GM19324 (cell line): ENCODE results near the gene RCE1.

Experiments
- ATAC-seq: cut with Tn5 transposase; IDR thresholded peaks from one replicate; pipeline ENCODE4 v1.9.1; 2021; ENCODE audit warnings: mild to moderate bottlenecking, moderate library complexity; ENCODE audit not compliant: unreplicated experiment, low FRiP score

Gene RCE1

DNA sequence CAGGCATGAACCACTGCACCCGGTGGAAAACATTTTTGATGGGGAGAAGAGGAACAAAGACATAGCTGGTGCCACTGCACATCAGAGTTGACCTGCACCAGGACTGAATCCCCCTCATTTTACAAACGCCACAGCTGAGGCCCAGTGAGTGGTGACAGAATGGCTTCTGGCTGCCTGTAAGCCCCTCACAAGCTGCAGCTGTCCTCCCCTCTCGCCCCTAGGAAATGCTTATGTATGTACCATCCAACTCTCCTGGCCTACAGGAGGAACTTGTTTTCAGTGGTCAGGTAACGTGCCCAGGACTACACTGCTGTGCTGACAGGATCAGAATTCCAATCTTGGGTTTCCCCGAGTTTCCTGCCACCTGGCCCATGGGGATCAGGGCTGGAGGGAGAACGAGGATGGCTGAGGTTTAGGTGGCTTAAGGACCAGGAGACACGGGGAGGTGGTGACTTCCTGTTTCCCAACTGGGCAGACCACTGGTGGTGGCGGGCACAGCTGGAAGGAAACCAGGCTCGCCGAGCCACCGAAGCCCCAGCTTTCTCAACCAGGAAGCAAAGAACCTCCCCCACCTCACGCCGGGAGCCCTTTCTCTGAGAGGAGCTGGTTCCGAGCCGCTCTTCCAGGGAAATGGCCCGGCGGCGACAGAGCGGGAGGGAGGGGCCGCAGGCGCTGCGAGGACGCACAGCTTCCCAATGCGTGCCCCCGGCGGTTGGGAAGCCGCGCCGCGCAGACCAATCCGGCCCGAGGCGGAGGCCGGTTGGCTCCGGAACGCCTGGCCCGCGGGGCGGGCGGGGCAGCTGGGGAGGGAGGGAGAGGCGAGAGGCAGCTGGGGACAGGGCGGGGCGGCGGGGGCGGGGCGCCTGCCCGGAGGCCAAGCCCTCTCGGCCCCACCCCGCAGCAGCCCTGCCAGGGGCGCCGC, 12.6 kb downstream of the RCE1 start:
- ATAC-seq: peak; percentile 70

DNA sequence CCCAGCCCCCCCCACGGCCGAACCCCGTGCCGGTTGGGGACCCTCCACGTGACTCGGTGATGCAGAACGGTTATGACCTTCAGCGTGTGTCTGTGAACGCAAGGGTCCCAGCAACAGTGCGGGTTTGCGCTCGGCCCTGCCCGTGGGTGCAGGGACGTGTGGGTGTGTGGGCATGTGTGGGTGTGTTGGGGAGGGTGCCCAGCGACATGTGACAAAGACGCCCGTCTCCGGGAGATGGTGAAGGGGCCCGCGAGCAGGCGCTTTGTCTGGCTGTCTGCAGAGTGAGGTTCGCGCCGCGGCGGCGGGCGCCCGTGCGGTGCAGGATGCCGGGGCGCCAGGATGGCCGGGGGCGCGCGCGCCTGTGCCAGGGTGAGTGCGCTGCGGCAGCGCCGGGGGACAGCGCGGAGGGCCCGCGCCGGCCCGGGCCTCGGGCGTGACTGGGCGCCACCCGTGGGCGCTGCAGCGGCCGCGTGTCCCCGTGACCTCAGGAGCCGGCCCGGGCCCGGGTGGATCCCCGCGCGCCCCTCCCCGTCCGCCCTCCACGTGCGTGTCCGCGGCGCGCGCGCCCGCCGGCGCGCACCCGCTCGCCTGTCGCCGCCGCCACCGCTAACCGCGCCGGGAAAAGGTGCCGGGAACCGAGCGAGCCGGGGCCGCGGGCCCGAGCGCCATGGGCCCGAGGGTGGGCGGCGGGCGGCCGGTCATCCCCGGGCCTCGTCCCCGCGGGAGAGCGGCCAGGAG, 13.4 kb downstream of the RCE1 start, which contains the start of gene LRFN4:
TSS of gene LRFN4 (plus strand) at position 569 of the 738 bp plus-strand sequence. CDS start 681 bp downstream, outside the sequence.
- peak; percentile 21 for ATAC-seq

DNA sequence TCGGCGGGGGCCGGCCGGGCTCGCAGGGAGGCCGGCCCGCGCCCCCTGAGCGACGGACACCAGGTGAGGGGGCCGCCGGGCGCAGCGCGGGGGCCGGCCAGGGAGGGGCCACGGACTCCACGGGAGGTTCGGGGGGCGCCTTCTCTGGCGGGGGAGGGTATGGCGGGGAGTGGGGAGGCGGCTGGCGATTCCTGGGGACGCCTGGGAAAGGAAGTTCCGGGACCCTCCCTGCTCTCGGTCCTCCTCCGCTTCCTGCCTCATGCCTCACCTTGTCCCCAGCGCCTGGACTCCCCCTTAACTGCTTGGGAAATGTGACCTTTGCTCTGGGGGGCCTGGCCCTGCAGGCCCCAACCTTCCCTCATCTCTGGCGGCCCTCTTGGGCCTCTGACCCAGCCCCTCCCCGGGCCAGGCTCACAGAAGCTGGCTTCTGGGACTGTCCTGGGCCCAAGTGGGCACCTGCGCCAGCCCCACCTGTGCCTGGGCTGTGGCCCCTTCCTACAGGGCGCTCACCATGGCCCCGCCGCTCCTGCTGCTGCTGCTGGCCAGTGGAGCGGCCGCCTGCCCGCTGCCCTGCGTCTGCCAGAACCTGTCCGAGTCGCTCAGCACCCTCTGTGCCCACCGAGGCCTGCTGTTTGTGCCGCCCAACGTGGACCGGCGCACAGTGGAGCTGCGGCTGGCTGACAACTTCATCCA, 14.1 kb downstream of the RCE1 start:
- ATAC-seq: no peak

DNA sequence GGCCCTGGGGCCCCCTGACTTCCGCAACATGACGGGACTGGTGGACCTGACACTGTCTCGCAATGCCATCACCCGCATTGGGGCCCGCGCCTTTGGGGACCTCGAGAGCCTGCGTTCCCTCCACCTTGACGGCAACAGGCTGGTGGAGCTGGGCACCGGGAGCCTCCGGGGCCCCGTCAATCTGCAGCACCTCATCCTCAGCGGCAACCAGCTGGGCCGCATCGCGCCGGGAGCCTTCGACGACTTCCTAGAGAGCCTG, 14.6 kb downstream of the RCE1 start:
- ATAC-seq: no peak

DNA sequence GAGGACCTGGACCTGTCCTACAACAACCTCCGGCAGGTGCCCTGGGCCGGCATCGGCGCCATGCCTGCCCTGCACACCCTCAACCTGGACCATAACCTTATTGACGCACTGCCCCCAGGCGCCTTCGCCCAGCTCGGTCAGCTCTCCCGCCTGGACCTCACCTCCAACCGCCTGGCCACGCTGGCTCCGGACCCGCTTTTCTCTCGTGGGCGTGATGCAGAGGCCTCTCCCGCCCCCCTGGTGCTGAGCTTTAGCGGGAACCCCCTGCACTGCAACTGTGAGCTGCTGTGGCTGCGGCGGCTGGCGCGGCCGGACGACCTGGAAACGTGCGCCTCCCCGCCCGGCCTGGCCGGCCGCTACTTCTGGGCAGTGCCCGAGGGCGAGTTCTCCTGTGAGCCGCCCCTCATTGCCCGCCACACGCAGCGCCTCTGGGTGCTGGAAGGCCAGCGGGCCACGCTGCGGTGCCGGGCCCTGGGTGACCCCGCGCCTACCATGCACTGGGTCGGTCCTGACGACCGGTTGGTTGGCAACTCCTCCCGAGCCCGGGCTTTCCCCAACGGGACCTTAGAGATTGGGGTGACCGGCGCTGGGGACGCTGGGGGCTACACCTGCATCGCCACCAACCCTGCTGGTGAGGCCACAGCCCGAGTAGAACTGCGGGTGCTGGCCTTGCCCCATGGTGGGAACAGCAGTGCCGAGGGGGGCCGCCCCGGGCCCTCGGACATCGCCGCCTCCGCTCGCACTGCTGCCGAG, 15.1 kb downstream of the RCE1 start:
- no peak for ATAC-seq

DNA sequence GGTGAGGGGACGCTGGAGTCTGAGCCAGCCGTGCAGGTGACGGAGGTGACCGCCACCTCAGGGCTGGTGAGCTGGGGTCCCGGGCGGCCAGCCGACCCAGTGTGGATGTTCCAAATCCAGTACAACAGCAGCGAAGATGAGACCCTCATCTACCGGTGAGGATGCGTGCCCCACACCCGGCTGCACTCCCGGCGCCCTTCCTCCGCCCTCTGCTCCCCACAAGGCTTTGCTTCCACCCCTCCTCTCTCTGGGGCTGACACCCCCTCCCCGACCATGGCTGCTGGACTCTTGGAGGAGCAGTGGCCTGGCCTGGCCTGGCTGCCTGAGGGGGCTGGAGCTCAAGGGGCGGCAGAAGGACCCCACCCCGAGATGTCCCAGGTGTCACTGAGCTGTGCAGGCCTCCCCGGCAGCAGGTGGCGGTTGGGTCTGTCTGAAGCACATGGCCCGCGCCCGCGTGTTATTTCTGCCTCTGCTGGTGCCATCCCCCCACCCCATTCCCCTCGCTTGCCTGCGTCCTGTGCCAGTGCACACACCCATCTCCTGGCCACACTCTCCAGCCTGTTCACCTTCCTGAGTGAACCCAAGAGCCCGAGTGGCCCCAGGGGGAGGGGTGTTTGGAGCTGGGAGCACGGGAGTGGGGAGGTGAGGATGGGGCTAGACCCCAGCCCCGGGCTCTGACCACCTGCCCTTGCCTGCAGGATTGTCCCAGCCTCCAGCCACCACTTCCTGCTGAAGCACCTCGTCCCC, 15.9 kb downstream of the RCE1 start:
- ATAC-seq: no peak

DNA sequence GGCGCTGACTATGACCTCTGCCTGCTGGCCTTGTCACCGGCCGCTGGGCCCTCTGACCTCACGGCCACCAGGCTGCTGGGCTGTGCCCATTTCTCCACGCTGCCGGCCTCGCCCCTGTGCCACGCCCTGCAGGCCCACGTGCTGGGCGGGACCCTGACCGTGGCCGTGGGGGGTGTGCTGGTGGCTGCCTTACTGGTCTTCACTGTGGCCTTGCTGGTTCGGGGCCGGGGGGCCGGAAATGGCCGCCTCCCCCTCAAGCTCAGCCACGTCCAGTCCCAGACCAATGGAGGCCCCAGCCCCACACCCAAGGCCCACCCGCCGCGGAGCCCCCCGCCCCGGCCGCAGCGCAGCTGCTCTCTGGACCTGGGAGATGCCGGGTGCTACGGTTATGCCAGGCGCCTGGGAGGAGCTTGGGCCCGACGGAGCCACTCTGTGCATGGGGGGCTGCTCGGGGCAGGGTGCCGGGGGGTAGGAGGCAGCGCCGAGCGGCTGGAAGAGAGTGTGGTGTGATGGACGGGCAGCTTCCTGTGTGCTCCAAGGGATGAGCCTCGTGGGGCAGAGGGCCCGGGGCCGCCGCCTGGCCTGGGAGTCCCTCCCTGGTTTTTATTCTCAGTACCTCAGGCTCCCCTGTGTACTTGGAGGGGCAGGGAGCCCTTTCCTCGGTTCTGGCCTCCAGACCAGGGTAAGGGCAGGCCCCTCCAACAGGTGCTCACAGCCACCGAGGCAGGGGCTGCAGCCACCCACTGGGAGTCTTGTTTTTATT, 16.6 kb downstream of the RCE1 start:
- no peak for ATAC-seq

DNA sequence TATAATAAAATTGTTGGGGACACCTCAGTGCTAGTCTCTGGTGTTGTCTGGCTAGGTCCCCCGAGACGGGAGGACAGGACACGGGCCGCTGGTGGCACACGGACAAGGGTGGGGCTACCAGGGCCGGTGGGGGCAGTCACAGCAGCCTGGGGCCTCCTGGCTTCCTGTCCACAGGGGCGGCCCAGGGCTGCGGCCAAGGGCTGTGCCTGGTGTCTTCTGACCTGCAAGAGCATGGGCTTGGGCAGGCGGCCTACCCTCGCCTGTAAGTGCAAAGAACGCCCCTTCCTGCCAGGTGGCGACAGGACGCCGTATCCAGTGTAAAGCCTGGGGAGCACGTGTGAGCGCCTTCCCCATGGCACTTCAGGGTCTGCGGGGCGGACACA, 17.2 kb downstream of the RCE1 start:
- no peak for ATAC-seq

DNA sequence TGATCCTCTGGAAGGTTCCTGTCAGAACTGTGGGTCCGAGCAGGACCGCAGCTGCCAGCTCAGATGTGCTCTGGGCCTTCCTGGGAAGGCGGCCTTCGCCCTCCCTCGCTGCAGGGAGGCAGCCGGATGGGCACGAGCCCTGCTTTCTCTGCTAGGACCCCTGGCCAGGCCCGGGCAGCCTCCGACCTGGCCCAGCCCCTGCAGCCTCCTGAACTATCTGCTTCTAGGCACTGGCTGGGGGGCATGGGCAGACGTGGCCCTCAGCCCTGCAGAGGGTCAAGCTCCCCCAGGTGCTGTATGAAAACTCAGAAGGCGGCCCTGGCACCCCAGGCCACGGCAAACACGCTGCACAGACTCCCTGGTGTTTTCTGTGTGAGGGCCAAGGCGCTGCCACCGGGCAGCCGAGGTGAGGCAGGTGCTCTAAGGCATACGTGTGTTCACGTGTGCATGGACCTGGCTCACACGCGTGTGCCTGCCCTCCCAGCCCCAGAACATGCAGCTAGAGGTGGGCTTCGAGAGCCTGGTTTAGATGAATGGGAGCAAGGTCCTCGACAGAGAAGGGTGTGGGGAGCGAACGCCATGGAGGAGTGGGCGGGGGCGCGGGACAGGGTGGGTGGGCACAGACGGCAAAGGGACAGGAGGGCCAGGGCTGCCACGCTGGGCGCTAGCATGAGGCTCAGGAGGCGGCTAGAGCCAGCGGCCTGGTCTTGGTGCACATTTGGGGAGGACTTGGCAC, 18.0 kb downstream of the RCE1 start:
- no peak for ATAC-seq

DNA sequence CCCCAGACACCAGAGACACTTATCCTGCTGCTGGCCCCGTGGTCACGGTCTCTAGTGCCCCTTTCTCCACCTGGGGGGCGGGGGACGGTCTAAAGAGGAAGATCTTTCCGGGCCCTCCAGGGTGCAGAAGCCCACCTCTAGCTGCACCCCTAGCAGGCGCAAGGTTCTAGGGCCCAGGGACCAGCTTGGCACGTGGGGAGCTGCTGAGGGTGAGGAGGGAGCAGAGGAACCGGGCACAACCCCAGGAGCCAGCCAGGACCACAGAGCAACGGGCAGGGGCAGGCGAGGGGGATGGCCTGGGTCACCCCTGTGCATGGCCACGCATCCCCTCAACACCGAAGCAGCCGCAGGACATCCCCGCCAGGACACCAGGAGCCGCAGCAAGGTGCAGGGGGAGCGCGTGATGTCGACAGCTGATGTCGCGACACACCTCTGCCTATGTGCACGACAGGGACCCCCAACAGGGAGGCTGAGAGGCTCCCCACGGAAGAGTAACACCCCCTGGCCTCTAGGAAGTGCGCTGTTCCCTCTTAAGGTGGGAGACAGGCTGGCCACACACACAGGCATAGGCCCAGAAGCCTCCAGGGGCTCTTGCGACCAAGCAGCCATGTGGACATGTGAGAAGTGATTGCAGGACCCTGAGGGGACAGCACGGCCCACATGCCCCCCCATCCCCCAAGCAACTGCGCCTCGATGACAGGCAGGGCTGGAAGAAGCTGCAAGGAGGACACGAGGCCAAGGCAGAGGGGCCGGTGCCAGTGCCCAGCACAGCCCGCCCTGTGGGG, 18.7 kb downstream of the RCE1 start:
- no peak for ATAC-seq

DNA sequence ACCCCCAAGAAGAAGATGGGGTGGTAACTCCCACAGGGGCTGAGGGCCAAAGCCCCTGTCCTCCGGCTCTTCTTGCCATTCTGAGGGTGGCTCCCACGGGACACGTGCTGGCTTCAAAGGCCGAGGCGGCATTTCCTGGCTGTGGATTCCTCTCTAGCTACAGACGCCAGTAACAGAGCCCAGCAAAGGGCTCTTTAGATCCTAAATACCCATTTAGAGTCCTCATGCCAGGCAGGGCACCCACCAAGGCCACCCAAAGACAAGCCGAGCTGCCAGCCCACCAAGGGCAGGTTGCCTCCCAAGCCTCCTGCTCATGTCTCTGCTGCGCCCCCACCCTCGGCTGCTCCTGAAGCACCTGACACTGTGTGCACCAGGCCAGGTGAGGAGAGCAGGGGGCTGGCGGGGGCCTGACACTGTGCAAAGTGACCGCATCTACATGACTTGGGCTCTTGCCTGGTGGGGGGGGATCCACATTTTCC, 19.4 kb downstream of the RCE1 start:
- no peak for ATAC-seq

DNA sequence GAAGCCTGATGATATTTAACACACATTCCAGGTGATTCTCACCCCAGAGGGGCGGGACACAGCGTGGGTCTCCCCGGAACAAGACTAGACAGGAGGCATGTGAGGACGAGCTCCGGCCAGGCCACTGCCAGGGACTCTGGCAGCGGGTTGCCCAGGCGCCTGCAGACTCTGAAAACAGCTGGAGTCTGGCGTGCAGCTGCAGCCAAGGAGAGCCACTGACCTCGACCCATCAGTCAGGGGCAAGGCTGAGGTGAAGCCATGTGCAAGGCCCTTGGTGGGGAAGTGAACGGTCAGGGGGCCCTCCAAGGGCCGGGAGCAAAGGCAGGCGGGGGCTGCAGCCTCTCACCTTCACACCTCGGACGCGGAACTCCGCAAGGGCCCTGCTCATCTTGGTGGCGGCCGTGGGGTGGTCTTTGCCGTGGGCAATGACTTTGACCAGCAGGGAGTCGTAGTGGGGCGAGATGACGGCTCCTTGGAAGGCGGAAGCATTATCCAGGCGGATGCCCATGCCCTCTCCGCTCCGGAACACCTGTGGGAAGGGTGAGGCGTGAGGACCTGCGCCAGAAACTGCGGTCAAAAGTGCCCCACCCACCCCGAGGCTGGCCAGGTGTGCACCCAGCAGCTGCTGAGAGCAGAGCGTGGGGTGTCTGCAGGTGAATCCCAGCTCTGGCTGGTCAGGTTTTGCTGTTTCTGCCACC, 20.3 kb downstream of the RCE1 start:
- ATAC-seq: no peak

DNA sequence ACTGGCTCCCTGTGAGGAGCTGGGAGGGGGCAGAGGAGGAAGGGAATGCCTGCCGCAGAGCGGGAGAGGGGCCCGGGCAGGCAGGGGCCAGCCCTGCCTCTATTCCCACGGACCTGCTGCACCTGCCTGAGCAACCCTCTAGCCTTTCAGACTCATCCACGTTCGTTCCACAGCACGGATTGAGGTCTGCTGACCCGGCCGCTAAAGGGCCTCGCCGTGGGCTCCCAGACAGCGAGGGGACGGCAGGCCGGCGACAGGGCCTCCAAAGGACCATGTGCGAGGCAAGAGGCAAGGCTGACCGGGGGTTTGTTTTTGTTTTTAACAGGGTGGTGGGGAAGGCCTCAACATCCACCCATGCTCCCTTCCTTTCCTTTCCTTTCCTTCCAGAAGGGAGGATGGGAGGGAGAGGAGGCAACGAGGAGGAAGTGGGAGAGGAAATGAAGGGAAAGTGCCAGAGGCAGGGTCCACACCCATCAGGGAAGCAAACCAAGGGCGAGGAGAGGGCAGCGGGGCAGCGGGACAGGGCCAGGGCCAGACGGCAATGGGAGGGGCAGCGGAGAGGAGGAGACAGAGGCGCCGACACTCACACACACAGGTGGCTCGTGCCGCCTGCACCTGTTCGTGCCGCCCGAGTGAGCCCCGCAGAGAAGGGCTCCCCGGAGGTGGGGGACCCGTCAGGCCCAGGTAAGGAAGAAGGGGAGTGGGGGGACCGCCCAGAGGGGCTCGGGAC, 21.1 kb downstream of the RCE1 start:
- ATAC-seq: no peak

DNA sequence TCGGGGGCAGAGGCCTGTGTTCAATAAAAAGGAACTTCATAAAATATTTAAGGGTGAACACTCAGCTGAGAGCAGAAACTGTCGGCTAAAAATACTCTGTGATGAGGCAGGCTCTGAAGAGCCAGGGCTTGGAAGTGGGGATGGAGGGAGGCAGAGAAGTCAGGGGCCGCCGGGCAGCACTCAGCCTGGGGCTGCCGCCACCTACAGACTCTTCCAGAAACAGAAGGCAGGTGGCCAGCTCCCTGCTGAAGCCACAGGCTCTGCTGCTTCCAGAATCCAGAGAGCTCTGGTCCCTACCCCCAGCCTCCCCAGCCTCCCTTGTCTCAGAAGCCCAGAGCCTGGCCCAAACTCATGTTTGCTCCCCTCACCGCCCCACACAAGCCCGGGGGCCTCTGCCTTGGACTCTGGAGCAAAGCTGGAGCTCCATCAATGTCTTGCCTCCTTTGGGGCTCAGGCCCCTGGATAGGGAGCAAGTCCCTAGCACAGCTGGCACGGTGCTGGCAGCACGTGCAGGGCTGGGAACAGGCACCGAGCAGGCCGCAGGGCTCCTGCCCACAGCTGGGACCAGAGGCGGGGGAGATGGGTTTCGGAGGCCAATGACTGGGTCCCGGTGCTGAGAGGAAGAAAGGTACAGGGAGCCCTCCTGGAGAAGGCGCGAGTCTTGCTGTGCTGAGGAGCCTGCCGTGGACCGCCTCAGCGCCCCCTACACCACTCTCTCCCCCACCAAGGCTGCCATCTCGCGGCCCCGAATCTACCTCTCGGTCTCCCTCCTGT, 21.9 kb downstream of the RCE1 start:
- no peak for ATAC-seq

DNA sequence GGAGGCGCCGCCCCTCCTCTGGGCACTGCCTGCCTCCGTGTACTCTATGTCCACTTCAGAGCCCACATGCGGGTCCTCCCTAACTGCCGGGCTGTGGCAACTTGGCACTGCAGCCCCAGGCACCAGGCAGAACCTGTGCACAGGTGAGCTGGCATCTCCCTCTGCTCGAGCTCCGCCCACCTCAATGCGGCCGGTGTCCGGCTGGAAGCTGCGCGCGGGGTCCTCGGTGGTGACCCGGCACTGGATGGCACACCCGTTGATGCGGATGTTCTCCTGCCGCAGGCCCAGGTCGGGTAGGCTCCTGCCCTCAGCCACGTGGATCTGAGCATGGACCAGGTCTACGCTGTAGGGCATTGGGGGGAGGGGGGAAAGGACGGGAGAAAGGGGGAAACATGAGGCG, 22.8 kb downstream of the RCE1 start:
- no peak for ATAC-seq

DNA sequence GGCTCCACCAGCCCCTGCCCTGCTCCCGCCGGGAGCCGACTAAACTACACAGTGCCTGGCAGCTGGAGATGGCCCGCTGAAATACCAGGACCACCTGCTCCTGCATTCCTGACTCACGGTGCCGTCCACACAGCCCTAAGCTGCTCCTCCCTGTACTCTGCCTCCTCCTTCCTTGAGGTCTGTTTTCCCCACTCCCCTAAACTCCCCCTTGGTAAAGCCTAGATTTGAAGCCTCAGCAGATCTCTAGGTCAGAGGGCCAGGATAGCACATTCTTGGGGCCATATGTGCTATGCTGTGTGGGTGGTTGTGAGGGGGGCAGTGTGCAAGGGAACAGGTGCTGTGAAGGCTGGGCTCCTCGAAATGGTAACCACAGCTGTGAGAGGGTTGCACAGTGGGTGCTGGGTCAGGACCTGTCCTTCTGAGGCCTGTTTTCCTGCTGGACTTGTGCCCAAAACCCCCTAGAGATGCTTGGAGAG, 23.3 kb downstream of the RCE1 start:
- ATAC-seq: no peak
